HG02943 (cell line): ENCODE results near the gene KDM4F.
A peak's percentile ranks its signal among the peaks of the same experiment; 100 is the strongest.

Experiments used
- ATAC-seq: cut with Tn5 transposase; IDR thresholded peaks from one replicate; pipeline ENCODE4 v1.9.1; 2021; ENCODE audit warnings: mild to moderate bottlenecking, low read depth, moderate library complexity; ENCODE audit not compliant: unreplicated experiment

KDM4F gene

GRCh38 chr11:95088946-95089619 lies 39.9 kb downstream of the KDM4F start:
- ATAC-seq, result peak; percentile 50

- peak; percentile 77 for ATAC-seq
Observed at GRCh38 chr11:95089620-95090542, 40.7 kb downstream of the KDM4F start, which contains the start of gene ENDOD1. Gene ENDOD1 (plus strand): TSS chr11:95089846. CDS start chr11:95089928, 82 bp downstream.

GRCh38 chr11:95091663-95092180 lies 42.5 kb downstream of the KDM4F start:
- no peak for ATAC-seq

- ATAC-seq, result no peak
Observed at GRCh38 chr11:95092549-95093324, 43.5 kb downstream of the KDM4F start.

- no peak for ATAC-seq
Observed at GRCh38 chr11:95093548-95093947, 44.3 kb downstream of the KDM4F start.

- peak; percentile 70 for ATAC-seq
Observed at GRCh38 chr11:95095858-95096587, 46.8 kb downstream of the KDM4F start.

- ATAC-seq, result no peak
Observed at GRCh38 chr11:95097209-95097608, 48.0 kb downstream of the KDM4F start.

GRCh38 chr11:95098826-95099225 lies 49.6 kb downstream of the KDM4F start:
- ATAC-seq, result no peak

- ATAC-seq, result no peak
Observed at GRCh38 chr11:95100191-95100648, 51.0 kb downstream of the KDM4F start.
